Left colon (tissue), 2 donors: ENCODE data around the gene NFIX. TPM values are rescaled to one million over a fixed set of nuclear protein-coding genes. Genes with fewer than 3 reads are reported as not detected.

ENCODE experiments used
- ATAC-seq: fragments of 200-7000 bp; cut with Tn5 transposase; one replicate; pipeline ENCODE4 v1.9.1; 2020; ENCODE audit warnings: mild to moderate bottlenecking, moderate library complexity
- DNase-seq, 2 donors: peaks; one replicate each; pipeline ENCODE4 v3.0.0-alpha.2; 2020
- intact Hi-C, 2 donors: fragments of 100-400 bp; cut with DNase I in 1 of 2; cut with micrococcal nuclease in 1 of 2; formaldehyde crosslinking; loops; one replicate each; pipeline versions ENCODE4 v1.11.2 to v1.14.0; 2022; cut with DNase I, micrococcal nuclease
- total RNA-seq, 2 donors: library from RNA; stranded (reverse); fragmentation: NEBNext Ultra II Directional; extraction: Animal tissue kit (Norgen Biotek cat#: 25700); gene quantifications; one replicate each; pipeline ENCODE4 v1.2.1, GENCODE V29; 2021
- donor health status: DM: no; HTN: no; CAD: no.
- donor health status: DM: yes; HTN: yes; CAD: no.

NFIX gene
- total RNA-seq, 2 donors from 2014 or later = 49.8 to 61.7 TPM

DNA sequence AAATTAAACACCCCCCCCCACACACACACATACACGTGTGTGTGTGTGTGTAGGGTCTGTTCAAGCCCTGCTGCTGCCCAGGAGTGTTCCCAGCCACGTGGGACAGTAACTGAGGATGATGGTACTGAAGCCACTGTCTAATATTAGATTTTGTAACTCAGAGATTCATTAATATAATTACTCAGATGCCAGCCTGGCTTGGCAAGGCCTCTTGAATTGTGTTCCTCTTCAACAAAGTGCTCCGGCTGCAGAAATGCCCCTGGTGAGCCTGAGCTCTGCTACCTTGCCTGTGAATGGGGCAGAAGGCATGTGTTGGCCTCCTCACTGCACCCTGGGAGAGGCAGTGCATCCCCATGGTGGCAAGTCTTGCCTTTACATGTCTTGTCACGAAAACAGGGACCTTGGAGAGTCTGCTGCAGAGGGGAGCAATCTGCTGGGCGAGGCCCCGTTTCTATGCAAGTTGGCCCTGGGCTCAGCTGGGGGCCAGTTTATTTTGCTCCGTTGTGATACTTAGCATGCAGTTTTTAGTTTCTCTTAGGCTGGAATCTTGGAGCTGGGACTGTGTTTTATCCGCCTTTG, 44.0 kb downstream of the NFIX start:
- intact Hi-C loops = loop anchor here in 1 of 2 donors (10.0 kb wide), 1 partner anchor 54 kb away; no protein-coding TSS in a partner anchor
- DNase-seq (peak in 1 of 2 donors; percentile 5), ATAC-seq (no peak)

DNA sequence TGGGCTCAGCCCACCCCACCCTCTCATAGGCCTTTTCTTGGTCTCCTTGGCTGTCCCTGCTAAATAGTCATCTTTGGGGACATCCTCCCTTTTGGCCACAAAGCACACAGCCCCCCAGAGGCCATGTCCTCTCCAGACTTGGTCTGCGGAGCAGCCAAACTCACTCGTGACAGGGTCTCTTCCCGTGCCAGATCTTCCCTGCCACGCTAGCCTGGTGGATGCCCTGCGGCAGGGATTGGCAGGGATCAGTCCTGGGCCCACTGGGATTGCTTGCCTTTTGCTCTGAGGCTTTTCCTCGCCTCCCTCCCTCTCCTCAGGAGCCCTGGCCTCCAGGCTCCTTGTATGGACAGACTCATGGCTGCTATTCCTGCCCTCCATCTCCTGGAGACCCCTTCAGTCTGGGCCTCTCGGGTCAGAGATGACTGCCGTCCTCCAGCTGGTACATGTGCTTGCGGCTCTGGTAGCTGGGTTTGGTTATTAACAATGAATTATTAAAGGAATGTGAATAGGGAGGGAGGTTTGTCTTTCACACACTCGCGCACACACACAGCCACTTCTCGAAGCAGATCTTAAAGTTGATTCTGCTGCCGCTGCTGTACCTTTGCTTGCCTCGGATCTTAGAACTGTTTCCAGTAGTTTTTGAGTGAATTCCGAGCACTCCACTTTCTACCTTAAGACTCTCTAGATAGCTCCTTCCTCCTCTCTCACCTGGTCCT, 45.1 kb downstream of the NFIX start:
- intact Hi-C loops = no loop called here
- ATAC-seq = no peak

DNA sequence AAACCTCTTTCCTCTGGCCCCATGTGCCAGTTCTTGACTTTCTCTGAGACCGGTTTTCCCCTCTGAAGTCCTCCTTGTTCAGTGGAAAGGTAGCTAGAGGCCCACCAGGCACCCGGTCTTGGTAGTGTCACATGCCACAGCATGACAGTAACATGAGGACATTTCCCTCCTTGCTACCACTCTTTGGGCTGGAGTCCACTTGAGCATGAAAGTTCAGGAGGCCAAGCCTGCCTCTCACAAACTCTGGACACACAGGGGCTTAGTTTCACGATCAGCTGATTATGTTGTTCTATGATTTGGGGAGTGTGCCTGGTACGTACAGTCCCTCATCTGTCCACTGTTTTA, 45.6 kb downstream of the NFIX start:
- DNase-seq = no peak
- intact Hi-C loops = no loop called here
- no peak for ATAC-seq

More for the DNA sequence above, 45.1 kb downstream of the NFIX start:
- DNase-seq = peak in 1 of 2 donors; percentile 5

DNA sequence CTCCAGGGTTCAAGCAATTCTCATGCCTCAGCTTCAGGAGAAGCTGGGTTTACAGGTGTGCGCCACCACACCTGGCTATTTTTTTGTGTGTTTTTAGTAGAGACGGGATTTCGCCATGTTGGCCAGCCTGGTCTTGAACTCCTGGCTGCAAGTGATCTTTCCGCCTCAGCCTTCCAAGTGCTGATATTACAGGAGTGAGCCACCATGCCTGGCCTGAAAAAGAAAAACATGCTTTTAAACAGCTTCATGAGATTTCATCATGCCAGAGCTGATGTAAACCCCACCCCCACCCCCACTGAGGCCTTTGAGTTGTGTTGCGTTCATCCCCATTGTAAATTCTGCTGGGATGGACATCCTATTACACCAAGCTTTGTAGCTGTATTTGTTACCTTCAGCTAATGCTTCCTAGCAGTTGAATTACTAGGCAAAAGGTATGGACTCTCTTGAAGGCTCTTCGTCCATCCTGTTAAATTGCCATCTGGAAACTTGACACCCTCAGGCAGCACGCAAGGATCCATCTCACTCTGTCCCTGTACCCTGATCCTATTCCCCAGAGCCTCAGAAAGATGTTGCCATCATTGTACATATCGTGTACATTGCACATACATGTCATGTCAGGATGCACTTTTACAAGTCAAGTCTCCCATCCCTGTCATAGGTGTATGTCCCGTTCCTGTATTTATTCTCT, 47.3 kb downstream of the NFIX start:
- ATAC-seq (no peak), DNase-seq (no peak)
- intact Hi-C loops = no loop called here

DNA sequence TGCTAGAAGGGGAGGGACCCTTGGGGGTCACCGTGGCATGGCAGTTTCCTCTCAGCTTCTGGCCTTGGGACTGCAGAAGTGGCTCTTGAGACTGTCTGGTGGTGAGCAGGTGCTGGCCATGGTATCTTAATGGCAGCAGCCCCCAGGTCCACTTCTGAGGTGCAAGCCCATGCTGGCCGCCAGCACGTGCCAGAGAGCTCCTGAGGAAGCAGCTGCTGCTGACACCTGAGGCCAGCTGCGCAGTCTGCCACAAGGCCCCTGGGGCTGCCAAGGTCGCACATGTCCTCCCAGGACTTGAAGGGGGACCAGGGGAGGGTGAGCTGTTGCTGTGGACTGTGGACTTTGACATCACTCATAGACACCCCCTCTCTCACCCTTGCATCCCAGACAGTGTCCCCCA, 48.0 kb downstream of the NFIX start:
- ATAC-seq (no peak), DNase-seq (no peak)
- intact Hi-C loops = no loop called here

DNA sequence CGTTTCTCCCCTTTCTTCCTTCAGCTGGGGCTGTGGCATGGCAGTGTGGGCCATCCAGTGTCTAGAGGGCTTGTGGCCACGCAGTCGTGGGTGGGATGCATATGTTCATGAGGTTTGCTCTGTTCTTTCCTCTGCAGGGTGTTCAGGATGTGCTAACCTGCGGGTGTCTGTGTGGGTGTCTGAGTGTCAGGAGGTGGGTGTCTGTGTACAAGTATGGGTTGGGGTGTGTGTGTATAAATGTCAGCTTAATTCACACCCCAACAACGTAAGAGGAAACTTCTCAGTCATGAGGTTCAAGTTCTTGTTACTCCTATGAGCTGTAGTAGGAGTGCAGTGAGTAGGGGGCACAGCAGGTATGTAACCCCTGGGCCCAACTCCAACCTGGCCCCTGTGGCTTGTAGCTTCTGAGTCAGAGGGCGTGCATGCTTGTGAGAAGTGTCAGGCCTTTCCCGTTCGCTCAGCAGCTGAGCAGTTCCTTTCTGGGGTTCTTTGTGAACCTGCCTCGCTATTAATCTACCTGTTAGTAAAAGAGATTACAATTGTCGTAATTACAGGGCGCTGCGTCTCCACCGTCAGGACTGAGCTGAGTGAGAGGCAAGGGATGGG, 49.1 kb downstream of the NFIX start:
- no peak for DNase-seq
- no peak for ATAC-seq
- intact Hi-C loops = no loop called here

DNA sequence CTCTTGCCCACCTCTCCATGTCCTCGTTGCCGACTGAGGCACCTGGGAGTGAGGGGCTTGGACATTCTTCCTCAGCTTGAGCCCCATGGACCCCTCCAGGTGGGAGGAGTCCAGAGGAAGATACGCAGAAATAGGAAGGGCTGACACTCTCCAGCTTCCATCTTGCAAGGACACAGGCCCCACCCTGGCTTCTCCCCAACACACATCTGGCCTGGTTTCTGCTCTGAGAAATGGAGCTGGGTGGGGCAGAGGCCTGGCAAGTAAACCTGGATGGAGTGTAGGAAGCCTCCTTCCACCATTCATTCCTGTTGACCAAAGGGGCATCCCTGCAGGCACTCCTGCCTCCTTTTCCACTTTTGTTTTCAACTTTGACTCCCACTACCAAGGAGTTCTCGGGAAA, 50.5 kb downstream of the NFIX start:
- intact Hi-C loops = no loop called here
- DNase-seq = no peak
- no peak for ATAC-seq

DNA sequence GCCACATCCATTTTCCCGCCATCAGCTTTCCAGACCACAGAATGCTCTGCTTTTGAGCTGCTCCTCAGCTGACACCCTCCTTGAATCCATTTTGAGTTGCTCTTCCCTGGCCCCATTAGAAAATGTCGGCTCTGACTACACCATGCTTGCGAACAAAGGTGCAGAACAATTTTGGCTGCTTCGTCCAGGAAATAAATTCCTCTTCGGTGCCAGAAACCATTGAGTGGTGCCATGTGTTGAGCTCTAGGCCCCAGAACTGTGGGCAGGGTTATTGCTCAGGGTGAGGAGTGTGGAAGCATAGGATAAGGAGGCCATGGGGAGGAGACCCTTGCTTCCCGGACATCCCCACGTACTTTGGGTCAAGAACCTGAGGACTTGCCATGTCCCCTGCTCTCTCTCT, 52.1 kb downstream of the NFIX start:
- ATAC-seq (no peak), DNase-seq (no peak)
- intact Hi-C loops = no loop called here

DNA sequence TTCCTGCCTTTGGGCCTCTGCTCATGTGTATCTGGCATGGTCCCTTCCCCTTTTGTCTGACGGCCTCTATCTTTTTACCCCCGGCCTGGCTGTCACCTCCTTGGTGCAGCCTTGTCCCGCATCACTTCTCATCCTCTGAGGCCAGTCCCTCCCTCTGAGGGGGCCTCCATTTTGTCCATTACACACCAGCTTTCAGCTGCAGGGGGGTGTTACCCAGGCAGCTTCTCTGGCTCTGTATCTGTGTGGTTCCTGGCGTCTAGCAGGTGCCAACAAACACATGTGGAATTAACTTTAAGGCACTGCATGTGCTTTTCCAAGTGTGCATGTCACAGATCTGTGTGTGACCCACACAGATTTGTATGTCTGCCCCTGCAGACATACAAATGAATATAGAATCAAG, 55.0 kb downstream of the NFIX start:
- DNase-seq (no peak), ATAC-seq (no peak)
- intact Hi-C loops = no loop called here

DNA sequence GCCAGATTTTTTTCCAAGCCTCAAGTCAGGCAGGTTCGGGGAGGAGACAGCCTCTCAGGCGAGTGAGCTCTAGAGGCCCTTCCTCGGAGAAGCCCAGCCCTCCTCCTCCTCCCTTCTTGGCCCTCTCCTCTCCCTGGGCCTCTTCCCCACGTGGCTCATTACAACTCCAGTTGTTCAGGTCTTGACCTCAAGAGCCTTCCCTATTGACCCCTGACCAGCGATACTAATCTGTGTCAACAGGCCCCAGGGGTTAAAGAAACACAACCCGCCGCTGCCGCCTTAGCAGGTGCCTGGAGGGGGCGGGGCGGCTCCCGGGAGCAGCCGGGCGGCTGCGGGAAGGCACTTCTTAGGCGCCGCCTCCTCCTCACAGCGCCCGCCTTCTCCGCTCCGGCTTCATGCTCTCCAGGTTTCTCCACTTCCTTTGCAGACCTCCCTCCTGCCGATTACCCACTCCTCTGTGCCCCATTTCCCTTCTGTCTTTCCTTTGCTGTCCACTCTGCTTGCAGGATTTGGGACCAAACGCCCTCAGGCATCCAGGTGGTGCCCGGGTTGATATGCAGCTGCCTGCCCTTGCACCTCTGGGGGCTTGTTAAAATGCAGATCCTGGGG, 56.4 kb downstream of the NFIX start:
- peak; percentile 77 to 85 for DNase-seq
- intact Hi-C loops = no loop called here
- peak; percentile 84 for ATAC-seq

DNA sequence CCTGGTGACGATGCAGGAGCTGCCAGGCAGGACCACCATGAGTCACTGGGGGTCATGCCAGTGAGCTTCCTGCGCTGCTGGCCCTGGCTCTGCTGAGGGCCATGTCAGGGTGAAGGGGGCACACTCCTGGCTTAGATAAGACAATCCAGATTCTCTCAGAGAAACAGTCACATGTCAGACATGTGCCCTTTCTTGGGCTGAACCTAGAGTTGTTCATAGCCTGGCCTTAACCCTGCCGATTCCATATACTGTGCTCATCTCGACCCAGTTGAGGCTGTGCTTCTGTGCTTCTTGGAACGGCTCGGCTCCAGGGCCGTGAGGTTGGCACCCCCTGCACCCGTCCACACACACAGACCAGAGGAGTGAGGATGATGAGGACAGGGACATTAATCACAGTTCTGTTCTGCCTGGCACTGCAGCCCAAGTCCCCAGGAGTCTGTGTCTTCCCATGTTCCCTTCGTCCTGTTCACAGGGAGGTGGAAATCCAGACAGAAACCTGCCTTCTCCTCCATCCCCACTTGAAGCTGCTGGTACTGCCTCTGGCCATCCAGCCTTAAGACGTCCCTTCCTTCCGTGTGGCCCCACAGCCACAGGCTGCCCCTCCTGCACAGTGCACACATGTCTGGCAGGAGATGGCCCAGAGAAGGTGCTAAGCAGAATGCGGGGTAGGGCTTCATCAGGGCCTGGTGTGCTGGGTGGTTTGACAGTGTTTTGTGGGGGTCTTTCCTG, 57.3 kb downstream of the NFIX start:
- DNase-seq (no peak), ATAC-seq (no peak)
- intact Hi-C loops = no loop called here

DNA sequence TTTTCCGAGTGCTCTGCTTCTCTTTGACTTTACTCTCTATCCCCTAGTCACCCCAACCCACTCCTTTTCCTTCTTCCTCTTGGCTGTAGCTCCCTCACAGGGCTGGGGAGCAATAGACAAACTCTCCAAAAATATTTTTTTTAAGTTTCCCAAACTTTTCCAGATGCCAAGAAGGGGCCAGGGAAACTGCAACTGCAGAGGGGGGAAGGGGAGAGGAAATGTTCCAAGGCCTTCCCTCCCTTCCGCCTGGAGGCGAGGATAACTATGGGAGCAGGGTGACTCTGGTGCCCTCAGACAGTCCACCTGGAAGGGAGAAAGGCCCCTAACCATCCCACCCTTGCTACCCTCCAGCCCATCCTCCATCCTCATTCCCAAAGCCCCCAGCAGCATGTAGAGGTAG, 58.0 kb downstream of the NFIX start:
- ATAC-seq (no peak), DNase-seq (no peak)
- intact Hi-C loops = no loop called here

DNA sequence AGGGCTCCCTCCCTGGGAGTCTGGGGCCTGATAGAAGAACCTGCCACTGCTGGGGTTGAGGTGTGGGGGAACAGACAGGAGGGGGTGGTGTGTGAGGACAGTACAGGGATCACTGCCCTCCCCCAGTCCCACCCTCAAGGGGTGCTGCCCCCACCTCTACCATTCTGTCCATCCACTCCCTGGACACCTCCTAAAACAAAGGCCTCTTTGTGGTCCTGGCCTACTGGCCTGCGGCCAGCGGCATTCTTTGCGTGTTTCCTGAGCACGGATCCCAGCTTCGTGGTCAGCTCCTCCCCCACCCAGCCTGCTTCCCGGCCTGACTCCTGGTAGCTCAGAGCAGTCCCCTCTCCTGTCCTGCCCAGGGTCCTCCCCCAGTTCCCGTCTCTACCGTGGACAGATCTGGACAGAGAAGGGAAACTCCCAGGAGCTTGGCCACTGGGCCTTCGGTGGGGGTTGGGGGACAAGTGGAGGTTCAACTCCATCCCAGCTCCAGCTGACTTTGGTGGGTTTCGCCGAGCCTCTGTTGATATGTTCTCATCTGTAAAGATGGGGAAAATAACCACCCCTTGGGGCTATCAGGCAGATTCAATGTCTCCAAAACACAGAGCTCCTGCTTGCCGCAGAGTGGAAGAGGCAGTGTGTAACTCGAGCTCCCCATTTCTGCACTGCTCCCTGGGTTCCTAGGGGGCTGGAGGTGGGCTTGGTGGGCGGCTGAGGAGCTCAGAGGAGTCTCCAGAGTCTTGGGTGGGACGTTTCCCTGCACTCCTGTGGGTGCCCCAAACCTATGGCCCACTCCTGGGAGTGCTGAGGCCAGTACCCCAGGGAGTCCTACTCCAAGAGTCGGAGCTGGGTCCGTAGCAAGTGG, 58.7 kb downstream of the NFIX start:
- DNase-seq (peak; percentile 75 to 80), ATAC-seq (peak; percentile 31)
- intact Hi-C loops = no loop called here

DNA sequence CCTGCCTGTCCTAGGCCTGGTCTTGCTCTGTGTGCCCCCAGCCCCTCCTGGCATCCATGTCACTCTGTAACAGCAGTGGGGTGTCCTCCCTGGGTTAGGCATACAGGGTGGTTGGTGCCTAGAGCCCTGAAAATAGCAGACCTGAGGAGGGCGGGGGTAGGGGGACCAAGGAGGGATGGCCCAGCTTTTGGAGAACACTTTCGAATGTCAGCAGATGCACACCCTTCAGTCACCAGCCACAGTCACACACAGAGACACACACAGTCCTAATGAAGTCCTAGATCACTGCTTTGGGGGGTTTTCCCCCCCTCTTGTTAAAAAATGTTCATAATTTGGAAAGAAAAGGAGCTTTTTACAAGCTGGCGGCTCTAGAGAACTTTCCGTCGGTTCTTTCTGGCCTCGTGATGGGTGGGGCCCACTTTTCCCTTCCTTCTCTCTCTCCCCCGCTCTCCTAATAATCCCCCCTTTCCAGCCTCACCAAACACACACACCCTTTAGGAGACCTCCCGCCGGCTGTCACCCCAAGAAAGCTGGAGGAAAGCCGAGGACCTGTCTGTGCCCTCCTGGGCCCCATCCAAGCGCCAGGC, 59.4 kb downstream of the NFIX start:
- ATAC-seq = no peak
- DNase-seq = no peak
- intact Hi-C loops = no loop called here

DNA sequence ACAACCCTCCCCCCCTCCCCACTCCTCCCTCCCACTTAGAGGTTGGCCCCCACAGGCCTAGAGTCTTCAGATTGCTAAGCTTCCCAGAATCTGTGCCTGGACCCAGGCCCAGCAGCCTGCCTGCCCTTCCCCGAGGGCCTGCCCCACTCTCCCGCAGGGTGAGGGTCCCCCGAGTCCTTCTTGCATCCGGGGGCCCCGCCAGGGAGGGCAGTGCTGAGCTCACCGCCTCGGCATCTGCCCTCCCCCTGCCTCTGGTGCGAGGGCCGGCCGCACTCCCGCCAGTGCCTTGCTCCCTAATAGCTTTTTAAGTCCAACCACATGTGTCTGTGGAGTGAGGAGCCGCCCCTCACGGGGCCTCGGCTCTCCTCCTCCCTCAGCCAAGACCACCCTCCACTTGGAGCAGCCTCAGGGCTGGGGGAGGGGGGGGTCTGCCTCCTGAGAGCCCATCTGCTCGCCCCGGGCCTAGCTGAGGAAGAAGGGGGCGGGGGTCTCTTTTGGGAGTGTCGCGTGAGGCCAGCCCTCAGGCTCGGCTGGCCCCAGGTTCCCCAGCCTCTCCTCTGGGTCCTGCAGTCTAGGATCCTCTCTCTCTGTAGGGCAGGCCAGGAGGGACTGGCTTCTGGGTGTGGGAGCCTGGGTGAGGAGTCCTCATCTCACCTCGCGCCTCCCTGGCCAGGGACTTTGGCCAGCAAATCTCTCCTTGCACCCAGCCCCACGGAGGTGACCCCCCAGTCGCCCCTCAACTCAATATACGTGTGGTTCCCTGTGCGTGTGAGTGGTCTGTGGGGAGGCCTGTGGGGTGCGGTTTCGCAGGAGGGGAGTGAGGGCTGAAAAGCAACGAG, 60.2 kb downstream of the NFIX start:
- intact Hi-C loops = no loop called here
- ATAC-seq (peak; percentile 15), DNase-seq (peak; percentile 49 to 64)

DNA sequence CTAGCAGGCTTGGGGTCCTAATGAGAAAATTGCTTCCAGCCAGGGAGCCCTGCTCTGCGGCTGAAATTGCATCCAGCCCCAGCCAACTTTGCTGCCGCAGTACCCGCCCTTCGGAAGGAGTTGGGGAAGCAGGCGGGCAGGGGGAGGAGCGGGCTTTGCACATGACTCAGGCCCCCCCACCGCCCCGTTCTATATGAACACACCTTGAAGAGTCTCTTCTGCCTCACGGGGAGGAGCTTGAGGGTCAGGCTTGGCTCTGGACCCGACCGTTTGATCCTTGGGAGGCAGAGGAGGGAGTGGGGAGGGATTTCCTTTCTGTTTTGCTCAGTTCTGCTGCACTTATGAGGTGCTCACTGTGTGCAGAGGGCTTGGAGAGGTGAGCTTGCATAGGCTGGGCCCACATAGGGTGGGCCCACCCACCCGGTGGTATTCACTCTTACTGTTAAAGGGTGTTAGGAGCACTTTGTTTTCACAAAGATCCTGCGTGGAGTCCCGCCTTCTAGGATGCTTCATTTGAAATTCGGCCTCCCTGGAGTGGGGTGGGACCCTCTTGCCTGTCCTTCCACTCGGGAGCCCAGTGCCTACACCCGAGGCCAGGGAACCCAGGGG, 60.9 kb downstream of the NFIX start:
- peak; percentile 74 to 79 for DNase-seq
- peak; percentile 49 for ATAC-seq
- intact Hi-C loops = no loop called here
